Spleen (tissue), 7 donors: ENCODE results near the gene MMAB.

ENCODE experiments used
- CTCF ChIP-seq, 11 experiments: fragments of 200-600 bp in 7 of 11; fragments of 450-650 bp in 4 of 11; sonication (generic) in 4 of 11; IDR thresholded peaks in 8 of 11; conservative IDR thresholded peaks in 3 of 11; 1 replicate in 7 of 11; 2 replicates in 4 of 11; pipeline versions ENCODE4 v1.4.0 to v1.8.0; 2016 to 2021; ENCODE audit warnings: antibody characterized with exemption in 11 of 11, inconsistent platforms in 4 of 11, mild to moderate bottlenecking in 1 of 11
- POLR2AphosphoS5 ChIP-seq, 3 donors: sonication (generic); formaldehyde crosslinking; IDR thresholded peaks; one replicate each; pipeline ENCODE4 v1.5.1; 2017; ENCODE audit warnings: antibody characterized with exemption in 3 of 3
- donor health status: DM: no; HTN: no; CAD: no; lungs with moderate emphysema.
- donor health status: DM: no; HTN: no; CAD: no.
- donor health status: DM: no; HTN: no; CAD: no.

DNA sequence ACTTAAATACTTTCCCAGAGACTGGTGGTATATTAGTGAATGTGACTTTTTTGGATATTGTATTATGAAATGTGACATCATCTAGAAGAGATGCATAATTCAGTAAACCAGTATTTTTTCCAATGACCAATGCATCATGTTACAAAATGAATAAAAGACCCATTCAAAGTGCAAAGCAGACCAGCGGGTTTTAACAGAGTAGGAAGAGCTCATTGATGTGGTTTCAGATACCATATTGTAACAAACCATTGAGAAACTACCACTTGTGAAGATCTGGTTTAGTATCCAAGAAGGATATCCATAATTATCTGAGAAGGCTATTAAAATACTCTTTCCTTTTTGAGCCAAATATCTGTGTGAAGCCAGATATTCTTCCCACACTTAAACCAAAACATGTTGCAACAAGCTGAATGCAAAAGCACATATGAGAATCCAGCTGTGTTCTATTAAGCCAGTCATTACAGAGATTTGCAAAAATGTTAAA lies 47.9 kb upstream of the MMAB start:
- no peak for TF ChIP-seq CTCF (IDR thresholded peaks at IDR 0.05 in 8 of 11, conservative IDR thresholded peaks at IDR 0.05 in 3 of 11)
- no peak for TF ChIP-seq POLR2AphosphoS5 (IDR thresholded peaks at IDR 0.05)
